NT2/D1 (cell line): Measurements from ENCODE around the gene EEF1G.

Experiments used
- SUZ12 ChIP-seq: IDR thresholded peaks from 2 replicates; pipeline ENCODE4 v1.6.1; 2011; ENCODE audit not compliant: insufficient read length, insufficient read depth; ENCODE audit errors: extremely low read depth
- YY1 ChIP-seq: IDR thresholded peaks from 2 replicates; pipeline ENCODE4 v1.6.1; 2011; ENCODE audit not compliant: insufficient read length, insufficient read depth
- ZNF274 ChIP-seq: IDR thresholded peaks from 2 replicates; pipeline ENCODE4 v1.6.1; 2011; ENCODE audit warnings: mild to moderate bottlenecking, low read depth, low read length

DNA sequence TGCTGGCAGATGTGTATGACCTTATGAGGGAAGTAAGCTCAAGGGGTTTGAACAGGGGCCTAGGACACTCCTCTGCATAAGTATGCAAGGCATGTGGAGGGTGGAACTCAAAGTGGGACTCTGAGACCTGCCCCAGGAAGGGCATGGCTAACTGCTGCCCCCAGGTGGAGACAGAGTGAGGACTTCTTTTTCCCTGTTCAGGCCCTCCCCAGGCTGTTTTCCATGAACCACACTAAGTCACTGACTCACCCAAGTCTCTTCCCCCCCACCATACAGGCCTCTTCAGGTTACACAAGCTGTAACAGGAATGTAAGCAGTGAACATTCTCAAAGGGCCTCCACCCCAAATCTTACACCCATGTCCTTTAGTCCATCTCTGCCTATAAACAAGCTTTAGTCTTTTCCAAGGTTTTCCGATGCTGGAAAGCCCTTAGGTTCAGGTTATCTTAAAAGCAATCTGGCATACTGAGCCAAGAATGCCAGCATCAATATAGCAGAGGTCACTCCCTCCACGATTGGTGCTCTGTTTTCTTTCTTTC, 13.1 kb downstream of the EEF1G start:
- TF ChIP-seq ZNF274 = no peak
- TF ChIP-seq YY1 = no peak
- no peak for TF ChIP-seq SUZ12
